ENCODE data around the gene TMEM132A.

- no peak for TF ChIP-seq CTCF (conservative IDR thresholded peaks at IDR 0.05 in 1 of 2, IDR thresholded peaks at IDR 0.05 in 1 of 2; ENCODE audit: low read depth in 1 of 2, low read length in 2 of 2)
- TF ChIP-seq EZH2 (IDR thresholded peaks at IDR 0.05; ENCODE audit: low read length, missing control alignments) = no peak
Observed at GRCh38 chr11:60926500-60926899, 2.2 kb downstream of the TMEM132A start.
